GM18502 (cell line): ENCODE results near the gene TEX261.
"Not testable (repeated sequence)": the region's sequence is repeated elsewhere in the genome, so short reads cannot be mapped to it uniquely, and the experiment has no call there.

Source experiments
- ATAC-seq: cut with Tn5 transposase; IDR thresholded peaks from one replicate; pipeline ENCODE4 v1.9.1; 2021; ENCODE audit warnings: mild to moderate bottlenecking; ENCODE audit not compliant: unreplicated experiment, poor library complexity

The TEX261 gene

DNA sequence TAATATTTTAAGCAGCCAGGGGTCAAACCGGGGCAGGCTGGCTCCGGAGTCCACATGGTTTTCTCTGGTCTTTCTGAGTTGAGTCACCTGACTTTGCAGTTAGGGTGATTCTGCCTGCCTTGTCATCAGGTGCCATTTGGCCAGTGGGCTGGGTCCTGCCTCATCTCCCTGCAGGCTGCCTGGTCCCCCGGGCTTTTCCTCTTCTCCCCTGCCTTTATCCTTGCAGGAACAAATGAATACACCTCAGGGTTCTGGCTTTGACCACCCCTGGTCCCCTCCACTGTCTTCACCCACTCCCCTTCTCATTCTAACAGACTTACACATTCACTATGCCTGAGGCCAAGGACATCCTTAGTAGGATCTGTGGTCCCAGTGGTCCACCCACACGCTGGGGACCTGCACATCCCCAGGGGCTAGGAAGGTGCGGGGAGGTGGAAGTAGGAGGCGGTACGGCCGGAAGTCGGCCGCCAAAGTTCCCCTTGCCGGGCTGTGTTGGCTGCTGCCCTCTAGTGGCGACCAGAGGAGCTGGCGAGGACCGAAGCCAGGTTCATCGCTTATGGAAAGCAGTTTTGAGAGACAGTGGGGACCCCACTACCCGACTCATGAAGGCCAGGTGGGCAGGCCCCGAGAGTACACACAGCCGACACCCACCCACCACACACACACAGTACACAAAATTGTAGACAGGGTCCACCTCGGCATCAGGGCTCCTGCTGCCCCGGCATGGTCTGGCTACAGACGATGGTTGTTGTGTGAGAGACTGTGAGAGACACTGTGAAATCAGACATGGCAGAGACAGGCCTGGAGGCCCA, 6.3 kb upstream of the TEX261 start:
- peak; percentile 90 for ATAC-seq

GRCh38 chr2:70999931-71000330, 5.3 kb upstream of the TEX261 start:
- not testable (repeated sequence) for ATAC-seq

DNA sequence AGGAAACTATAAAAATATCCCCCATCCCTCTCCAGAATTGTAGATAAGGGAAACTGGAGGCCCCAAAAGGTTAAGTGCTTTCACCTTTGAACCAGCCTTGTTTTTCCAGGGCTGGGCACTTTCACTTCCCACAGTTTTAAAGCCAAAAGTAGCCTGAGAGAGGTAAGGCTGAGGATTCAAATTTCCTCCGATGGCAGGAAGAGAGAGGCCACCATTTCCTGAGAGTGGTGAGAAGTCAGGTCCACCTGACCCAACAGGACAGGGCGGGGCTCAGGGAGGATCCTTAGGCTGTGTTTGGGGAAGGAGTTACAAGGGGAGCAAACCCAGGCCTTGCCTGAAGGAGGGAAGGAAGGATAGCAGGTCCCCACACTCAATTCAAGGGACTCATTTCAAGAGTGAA, 4.7 kb upstream of the TEX261 start:
- ATAC-seq = no peak

DNA sequence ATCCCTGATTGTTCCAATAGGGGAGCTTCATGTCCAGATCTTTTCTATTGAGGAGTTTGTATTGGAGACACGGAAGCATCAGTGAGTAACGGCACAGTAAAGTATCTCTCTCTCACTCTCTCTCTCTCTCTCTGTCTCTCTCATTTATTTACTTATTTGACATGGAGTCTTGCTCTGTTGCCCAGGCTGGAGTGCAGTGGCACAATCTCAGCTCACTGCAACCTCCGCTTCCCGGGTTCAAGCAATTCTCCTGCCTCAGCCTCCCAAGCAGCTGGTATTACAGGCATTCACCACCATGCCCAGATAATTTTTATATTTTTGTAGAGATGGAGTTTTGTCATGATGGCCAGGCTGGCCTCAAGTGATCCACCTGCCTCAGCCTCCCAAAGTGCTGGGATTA, 4.2 kb upstream of the TEX261 start:
- ATAC-seq = not testable (repeated sequence)

DNA sequence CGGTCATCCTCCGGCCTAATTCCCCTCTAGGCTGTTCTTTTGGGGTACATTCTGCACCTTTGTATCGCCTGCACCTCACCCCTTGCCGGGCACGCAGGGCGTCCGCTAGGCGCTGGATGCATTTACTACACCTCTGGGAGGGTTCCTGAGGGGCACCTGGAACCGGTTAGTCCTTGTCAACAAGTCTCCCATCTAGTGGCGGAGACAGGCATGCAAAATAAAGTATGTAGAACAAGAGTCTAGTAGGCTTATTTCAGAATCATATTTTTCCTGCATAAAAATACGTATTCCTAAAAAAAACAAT, 705 bp upstream of the TEX261 start:
- ATAC-seq = peak; percentile 46

DNA sequence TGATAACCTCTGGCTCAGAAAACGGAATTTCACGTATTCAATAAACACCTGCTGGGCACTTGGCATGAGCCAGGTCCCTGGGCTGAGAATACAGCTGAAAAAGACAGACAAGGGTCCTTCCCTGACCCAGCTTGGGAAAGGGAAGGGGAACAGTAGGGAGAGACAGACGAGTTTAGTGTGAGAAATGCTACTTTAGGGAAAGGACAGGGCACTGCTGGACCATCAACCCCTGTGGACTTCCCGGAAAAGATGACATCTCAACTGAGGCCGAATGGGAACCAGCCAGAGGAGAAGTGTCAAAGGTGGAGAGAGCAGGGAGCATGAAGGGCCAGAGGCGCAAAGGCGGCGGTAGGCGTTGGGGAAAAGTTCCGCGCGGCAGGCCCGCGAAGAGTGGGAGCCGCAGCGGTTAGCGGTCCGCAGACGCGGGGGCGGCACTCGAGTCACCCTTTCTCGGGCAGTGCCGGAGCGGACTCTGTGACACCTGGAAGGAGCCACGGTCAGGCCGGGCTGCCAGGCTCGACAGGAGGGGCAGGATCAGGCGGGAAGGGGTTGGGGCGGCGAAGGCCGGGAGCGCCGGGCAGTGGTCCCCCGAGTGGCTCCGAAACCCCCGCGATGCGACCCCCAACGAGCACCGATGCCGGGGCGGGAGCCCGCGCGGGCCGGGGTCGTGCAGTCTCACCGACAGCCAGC, 519 bp downstream of the TEX261 start:
- peak; percentile 30 for ATAC-seq

- no peak for ATAC-seq
Observed at GRCh38 chr2:70992945-70993853, 1.5 kb downstream of the TEX261 start.

GRCh38 chr2:70991742-70992141, 2.9 kb downstream of the TEX261 start:
- ATAC-seq = no peak

GRCh38 chr2:70991142-70991541, 3.5 kb downstream of the TEX261 start:
- no peak for ATAC-seq

DNA sequence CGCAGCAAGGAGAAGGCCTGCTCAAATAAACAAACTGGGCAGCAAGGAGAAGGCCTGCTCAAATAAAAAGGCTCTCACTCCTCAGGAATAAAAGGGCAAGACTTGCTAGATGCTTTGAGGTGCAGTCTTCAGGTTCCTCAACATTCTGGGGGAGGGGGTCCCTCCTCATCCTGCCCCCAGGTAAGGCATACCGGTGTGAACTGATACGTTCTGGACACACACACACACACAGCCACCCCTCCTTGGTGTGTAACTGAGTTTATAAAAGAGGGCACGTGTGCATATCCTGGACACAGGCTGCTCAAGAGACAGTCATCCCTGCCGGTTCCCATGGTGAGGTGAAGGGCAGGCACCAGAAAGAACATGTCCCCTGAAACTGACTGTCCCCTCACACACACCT, 4.5 kb downstream of the TEX261 start:
- no peak for ATAC-seq

- no peak for ATAC-seq
Observed at GRCh38 chr2:70988726-70989648, 5.7 kb downstream of the TEX261 start.

- no peak for ATAC-seq
Observed at GRCh38 chr2:70988151-70988550, 6.5 kb downstream of the TEX261 start.

DNA sequence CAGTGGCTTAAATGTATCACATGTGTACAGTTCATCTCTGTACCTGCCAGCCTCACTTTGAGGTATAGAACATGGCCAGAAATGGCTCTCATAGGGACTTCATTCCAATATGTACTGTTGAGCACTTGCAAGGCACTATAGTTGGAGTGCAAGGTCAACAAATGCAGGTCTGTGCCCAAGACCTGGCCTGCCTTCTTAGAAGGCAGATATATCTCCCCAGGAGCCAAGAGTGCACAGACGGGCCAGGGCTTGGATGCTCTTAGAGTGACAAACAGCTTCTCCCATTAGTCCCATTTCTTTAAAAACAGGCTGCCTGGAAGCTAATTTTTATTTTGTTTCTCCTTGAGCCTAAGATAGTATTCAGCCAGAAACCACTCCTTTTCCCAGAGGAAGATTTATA, 7.3 kb downstream of the TEX261 start:
- no peak for ATAC-seq

DNA sequence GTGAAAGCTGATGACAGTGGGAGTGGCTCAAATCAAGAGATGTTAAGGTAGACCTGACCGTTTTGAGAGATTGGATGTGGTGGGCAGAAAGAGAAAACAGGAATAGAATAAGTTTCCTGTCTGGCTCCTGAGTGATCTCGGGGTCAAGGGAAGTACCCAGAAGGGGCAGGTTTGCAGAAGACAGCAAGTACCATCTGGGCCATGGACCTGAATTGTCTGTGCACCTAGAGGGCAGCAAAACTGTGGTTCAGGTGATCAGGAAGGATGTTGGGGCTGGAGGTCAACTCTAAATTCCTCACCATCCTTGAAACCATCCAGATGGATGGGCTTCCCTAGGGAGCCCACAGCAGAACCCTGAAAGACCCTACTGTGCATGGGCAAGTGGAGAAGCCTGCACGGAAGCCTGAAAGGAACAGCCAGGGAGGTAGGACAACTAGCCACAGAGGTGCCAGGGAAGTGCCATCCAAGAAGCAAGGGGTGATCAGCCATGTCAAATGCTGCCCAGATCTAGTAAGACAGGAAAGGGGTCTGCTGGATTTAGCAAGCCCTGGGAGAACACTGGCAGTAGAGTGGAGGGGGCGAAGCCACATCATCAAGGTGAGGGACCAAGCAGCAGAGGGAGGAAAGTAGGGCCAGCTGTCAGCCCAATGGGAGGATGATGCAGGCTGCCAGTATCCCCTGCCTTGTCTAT, 8.0 kb downstream of the TEX261 start:
- ATAC-seq = no peak

DNA sequence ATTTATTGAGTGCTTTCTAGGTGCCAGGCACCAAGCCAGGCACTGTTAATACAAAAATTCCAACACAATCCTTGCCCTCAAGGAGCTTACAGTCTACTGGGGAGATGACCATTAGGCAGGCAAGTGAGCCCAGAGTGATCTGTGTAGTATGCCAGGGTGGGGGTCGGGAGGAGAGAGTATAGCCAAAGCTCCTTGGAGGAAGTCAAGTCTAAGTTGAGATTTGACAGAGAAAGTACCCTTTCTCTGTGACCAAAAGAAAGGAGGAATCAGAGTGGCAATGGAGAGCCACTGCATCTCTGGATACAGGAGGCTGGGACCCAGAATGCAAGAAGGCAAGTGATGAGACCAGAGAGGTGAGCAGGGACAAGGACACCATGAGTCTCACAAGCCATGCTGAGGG, 8.7 kb downstream of the TEX261 start:
- ATAC-seq = no peak

DNA sequence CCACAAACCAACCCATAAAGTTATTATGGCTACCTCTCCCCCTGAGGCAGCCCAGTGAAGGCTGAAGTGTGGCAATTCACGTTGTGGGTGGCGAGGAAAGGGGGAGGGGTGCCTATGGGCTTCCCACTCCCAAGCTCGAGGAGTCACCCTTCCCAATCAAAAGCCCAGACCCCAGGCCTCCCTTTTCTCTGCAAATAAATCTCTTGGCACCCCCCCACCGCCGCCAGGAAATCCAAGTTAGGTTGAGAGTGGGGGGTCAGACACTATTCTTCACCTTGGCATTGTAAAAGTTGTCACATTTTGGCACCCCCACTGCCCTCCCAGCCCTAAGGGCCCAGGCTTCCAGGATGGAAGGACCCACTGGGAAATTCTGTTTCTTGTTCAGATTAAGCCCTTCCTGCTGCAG, 9.4 kb downstream of the TEX261 start:
- no peak for ATAC-seq

GRCh38 chr2:70984576-70985282, 9.9 kb downstream of the TEX261 start:
- ATAC-seq = peak; percentile 97

- ATAC-seq = no peak
Observed at GRCh38 chr2:70984228-70984575, 10.5 kb downstream of the TEX261 start.
